Measurements from ENCODE around the gene SLC6A6.
"Not testable (repeated sequence)": the region's sequence is repeated elsewhere in the genome, so short reads cannot be mapped to it uniquely, and the experiment has no call there.

Gene SLC6A6

GRCh38 chr3:14437705-14438104 is 35.3 kb downstream of the SLC6A6 start:
- not testable (repeated sequence) for DNase-seq (ENCODE audit: low read depth)

GRCh38 chr3:14438262-14438661 is 35.9 kb downstream of the SLC6A6 start:
- no peak for DNase-seq (ENCODE audit: low read depth)

GRCh38 chr3:14438929-14439328 is 36.5 kb downstream of the SLC6A6 start:
- DNase-seq (ENCODE audit: low read depth) = no peak

GRCh38 chr3:14439501-14440167 is 37.2 kb downstream of the SLC6A6 start:
- no peak for DNase-seq (ENCODE audit: low read depth)

GRCh38 chr3:14440168-14440518 is 37.7 kb downstream of the SLC6A6 start:
- no peak for DNase-seq (ENCODE audit: low read depth)

GRCh38 chr3:14440531-14441239 is 38.3 kb downstream of the SLC6A6 start:
- no peak for DNase-seq (ENCODE audit: low read depth)

- no peak for DNase-seq (ENCODE audit: low read depth)
These were observed 39.0 kb downstream of the SLC6A6 start for GRCh38 chr3:14441240-14441919.

GRCh38 chr3:14441920-14442300 is 39.5 kb downstream of the SLC6A6 start:
- no peak for DNase-seq (ENCODE audit: low read depth)

GRCh38 chr3:14444380-14444779 is 42.0 kb downstream of the SLC6A6 start:
- DNase-seq (ENCODE audit: low read depth) = no peak

- no peak for DNase-seq (ENCODE audit: low read depth)
These were observed 43.4 kb downstream of the SLC6A6 start for GRCh38 chr3:14445773-14446172.

GRCh38 chr3:14446988-14447570 is 44.7 kb downstream of the SLC6A6 start:
- DNase-seq (ENCODE audit: low read depth) = no peak

- DNase-seq (ENCODE audit: low read depth) = no peak
These were observed 45.7 kb downstream of the SLC6A6 start for GRCh38 chr3:14448063-14448462.

- DNase-seq (ENCODE audit: low read depth) = no peak
These were observed 46.6 kb downstream of the SLC6A6 start for GRCh38 chr3:14448756-14449727.

GRCh38 chr3:14450506-14450905 is 48.1 kb downstream of the SLC6A6 start:
- no peak for DNase-seq (ENCODE audit: low read depth)

- DNase-seq (ENCODE audit: low read depth) = no peak
These were observed 48.7 kb downstream of the SLC6A6 start for GRCh38 chr3:14450922-14451606.

GRCh38 chr3:14451844-14452739 is 49.7 kb downstream of the SLC6A6 start:
- no peak for DNase-seq (ENCODE audit: low read depth)

GRCh38 chr3:14452740-14453710 is 50.6 kb downstream of the SLC6A6 start:
- DNase-seq (ENCODE audit: low read depth) = no peak

GRCh38 chr3:14453876-14454638 is 51.7 kb downstream of the SLC6A6 start:
- DNase-seq (ENCODE audit: low read depth) = no peak
